AG04449 (cell line): ENCODE data around the gene KRTAP5-3.

ENCODE experiments used
- CTCF ChIA-PET: fragments of 350-600 bp; formaldehyde crosslinking; extraction: SDS; loops from one replicate; lab custom pipeline; 2021; ENCODE audit warnings: antibody characterized with exemption; lab: Yijun Ruan, JAX
- POLR2A ChIA-PET: fragments of 400-600, 350-600 bp; formaldehyde crosslinking; extraction: SDS; loops from one replicate; lab custom pipeline; 2020; ENCODE audit warnings: antibody characterized with exemption, inconsistent platforms; lab: Yijun Ruan, JAX
- DNase-seq: peaks from one replicate; pipeline ENCODE4 v3.0.0-alpha.2; 2010; ENCODE audit warnings: low read depth, low spot score
- H3K4me3 ChIP-seq: 2 replicates; pipeline ENCODE4 v1.5.1; 2011; ENCODE audit warnings: low read depth, mild to moderate bottlenecking, control low read depth, low read length
- TF ChIP-seq, protein P1 (sequence below): IDR thresholded peaks from one replicate; pipeline ENCODE4 v1.5.1; 2011; ENCODE audit warnings: mild to moderate bottlenecking, moderate library complexity, low read length, control low read depth, inconsistent platforms; ENCODE audit not compliant: insufficient read depth; ENCODE audit errors: missing control alignments

The KRTAP5-3 gene, protein sequence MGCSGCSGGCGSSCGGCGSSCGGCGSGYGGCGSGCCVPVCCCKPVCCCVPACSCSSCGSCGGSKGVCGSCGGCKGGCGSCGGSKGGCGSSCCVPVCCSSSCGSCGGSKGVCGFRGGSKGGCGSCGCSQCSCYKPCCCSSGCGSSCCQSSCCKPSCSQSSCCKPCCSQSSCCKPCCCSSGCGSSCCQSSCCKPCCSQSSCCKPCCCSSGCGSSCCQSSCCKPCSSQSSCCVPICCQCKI

DNA sequence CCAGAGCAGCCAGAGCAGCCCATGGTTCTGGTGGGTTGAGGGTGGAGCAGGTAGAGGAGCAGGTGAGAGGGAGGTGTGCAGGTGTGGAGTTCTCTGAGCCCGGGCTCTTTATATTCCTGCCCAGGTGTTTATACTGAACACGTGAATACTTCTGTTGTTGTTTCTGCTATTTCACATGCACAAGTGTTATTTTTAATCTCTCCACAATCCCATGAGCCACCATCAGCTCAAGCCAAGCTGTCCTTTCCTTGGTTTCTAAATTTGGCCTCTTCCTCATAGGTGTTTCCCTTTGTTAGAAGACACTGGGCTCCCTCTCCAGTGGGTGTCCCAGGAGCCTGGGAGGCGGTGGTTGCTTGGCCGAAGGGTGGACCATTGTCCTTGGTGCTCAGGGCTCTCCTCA is at the start of gene KRTAP5-3:
TSS of gene KRTAP5-3 (minus strand) at position 101 of the 400 bp plus-strand sequence. CDS start at position 23, 78 bp downstream.
- no peak within 1 kb of the TSS for H3K4me3 ChIP-seq
- TF ChIP-seq, protein P1, sequence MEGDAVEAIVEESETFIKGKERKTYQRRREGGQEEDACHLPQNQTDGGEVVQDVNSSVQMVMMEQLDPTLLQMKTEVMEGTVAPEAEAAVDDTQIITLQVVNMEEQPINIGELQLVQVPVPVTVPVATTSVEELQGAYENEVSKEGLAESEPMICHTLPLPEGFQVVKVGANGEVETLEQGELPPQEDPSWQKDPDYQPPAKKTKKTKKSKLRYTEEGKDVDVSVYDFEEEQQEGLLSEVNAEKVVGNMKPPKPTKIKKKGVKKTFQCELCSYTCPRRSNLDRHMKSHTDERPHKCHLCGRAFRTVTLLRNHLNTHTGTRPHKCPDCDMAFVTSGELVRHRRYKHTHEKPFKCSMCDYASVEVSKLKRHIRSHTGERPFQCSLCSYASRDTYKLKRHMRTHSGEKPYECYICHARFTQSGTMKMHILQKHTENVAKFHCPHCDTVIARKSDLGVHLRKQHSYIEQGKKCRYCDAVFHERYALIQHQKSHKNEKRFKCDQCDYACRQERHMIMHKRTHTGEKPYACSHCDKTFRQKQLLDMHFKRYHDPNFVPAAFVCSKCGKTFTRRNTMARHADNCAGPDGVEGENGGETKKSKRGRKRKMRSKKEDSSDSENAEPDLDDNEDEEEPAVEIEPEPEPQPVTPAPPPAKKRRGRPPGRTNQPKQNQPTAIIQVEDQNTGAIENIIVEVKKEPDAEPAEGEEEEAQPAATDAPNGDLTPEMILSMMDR: no peak
- ChIA-PET POLR2A (no interaction called here), CTCF (interaction anchor here (1.0 to 2.6 kb wide), 4 partner anchors 13 to 34 kb away, joined by 3 to 9 read pairs (median 6); no protein-coding TSS in a partner anchor)
- DNase-seq: no peak

DNA sequence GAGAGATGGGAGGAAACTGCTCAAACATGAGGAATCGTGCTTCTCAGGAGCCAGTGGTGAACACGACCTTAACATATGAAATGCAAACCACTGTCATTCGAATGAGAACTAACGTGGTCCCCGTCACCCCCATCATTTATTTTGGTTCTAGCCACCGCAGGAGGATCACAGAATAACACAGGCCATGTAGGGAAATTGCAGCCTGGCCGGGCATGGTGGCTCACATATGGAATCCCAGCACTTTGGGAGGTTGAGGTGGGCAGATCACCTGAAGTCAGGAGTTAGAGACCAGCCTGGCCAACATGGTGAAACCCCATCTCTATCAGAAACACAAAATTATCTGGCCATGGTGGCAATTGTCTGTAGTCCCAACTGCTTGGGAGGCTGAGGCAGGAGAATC is 48.4 kb upstream of the KRTAP5-3 start:
- CTCF ChIA-PET: interaction anchor here (6.9 kb wide), 1 partner anchor 36 kb away, joined by 112 read pairs; no protein-coding TSS in a partner anchor
- POLR2A ChIA-PET: no interaction called here
- no peak for DNase-seq
- no peak overlapping the region for H3K4me3 ChIP-seq
- TF ChIP-seq, protein P1: no peak

DNA sequence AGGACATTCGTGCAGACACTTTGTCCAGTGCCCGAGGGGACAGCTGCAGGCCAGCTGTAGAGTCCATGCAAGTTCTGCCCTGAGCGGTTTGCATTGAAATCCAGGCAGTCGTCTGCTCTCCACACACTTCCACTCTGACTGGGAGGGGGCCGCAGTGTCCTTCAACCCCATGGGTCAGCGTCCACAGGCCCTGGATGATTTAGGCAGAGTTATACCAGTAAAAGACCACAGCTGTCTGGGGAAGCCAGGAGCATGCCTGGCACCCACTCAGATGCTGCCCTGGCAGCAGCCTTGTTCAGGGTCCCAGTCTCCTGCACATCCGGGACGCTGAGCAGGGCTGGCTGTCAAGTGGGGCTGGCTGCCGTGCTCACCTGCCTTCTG is 47.8 kb upstream of the KRTAP5-3 start:
- TF ChIP-seq, protein P1: no peak
- no peak overlapping the region for H3K4me3 ChIP-seq
- ChIA-PET CTCF (interaction anchor here (6.9 to 11.1 kb wide), 4 partner anchors 15 to 497 kb away, joined by 112 to 230 read pairs (median 132); no protein-coding TSS in a partner anchor), POLR2A (no interaction called here)
- DNase-seq: no peak

DNA sequence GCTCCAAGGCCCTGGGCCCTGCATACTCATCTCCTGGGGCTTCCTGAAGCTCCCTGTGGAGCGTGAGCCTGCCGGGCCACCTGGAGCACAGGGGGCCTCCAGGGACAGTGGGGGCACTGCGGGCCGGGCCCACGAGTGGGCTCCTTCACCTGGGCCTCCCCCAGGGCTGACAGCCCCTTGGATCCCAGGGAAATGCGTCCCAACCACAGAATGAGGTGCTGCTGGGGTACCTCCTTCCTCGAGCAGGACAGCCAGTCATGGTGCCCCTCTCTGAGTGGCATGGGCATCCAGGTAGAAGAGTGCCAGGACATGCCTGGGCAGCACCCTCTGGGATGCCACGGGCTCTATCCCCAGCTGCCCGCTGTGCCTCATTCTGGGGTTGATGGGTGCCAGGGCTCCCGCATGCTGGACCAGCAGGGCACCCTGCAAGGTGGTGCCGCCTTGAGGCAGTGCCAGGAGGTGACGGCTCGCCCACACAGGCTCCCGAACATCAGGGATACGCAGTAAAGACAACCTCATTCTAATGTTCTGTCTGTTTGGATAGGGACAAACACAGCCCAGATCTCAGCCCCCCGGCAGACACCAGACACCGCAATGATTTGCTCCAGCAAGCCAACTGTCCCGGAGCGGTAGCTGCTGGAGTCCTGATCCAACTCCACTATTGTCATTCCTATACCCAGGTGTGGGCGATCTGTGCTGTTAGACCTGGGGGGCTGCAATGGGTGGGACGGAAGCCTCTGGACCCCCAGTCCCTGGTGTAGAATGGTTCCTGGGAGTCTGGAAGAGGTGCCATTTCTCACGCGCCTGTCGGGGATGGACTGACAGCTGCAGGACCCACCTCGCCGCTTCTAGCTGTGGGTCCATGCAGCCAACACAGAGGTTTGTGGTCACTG is 47.2 kb upstream of the KRTAP5-3 start:
- no peak overlapping the region for H3K4me3 ChIP-seq
- CTCF ChIA-PET: interaction anchor here (3.1 to 11.1 kb wide), 8 partner anchors 15 to 498 kb away, joined by 30 to 230 read pairs (median 116); partner anchors contain the start of genes KRTAP5-5 and SYT8
- POLR2A ChIA-PET: no interaction called here
- TF ChIP-seq, protein P1: no peak
- DNase-seq: no peak

DNA sequence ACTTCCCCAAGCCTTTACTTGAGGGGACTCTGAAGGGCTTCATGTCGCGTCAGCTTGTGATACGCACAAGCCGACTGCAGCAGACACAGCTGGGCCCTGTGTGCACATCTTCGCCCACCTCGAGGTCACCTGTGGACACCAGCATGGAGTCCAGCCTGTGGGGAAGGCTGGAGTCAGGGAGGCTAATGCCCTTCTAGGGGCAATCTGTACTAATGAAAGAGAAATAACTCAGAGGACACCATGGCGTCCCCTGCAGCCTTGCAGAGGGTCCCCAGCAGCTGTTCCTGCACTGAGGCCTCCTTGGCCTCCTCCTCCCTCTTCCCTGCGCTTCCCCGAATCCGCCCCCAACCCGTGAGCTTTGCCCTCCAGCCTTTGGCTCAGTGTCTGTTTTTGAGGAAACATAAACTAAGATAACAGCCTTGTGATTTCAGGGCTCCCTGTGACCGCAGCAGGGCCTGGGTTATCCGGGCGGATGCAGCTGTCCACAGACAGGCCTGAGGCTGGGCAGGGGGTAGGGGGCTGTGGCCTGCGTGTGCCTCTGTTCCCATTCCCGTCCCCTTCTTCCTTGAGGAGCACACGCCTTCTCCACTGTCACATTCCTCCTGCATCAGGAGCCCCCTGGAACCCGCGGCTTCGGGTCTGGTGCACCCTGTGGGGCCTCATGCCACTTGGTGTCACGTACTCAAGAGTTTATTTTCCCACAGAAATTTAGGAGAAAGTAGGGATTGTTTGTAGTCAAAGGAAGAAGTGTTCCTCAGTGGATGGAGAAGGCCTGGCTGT is 46.3 kb upstream of the KRTAP5-3 start:
- CTCF ChIA-PET: interaction anchor here (1.0 to 11.1 kb wide), 10 partner anchors 14 to 499 kb away, joined by 4 to 230 read pairs (median 100); partner anchors contain the start of genes KRTAP5-5, SYT8 and TNNI2
- no peak for DNase-seq
- TF ChIP-seq, protein P1: no peak
- H3K4me3 ChIP-seq: no peak overlapping the region
- POLR2A ChIA-PET: no interaction called here
